ENCODE measurements around the gene MRPS18B. TPM values are rescaled to one million over a fixed set of nuclear protein-coding genes. Genes with fewer than 3 reads are reported as not detected.
A peak's percentile ranks its signal among the peaks of the same experiment; 100 is the strongest.

Gene MRPS18B
- total RNA-seq, 1 experiment from 2014 or later, result 48.8 TPM

GRCh38 chr6:30670760-30671527 is 53.3 kb downstream of the MRPS18B start:
- no peaks in the 10 kb centered on the region for H3K4me1 ChIP-seq
- H3K4me3 ChIP-seq, result no peak overlapping the region
- no peaks in the 10 kb centered on the region for H3K27me3 ChIP-seq
- H3K9me3 ChIP-seq (replicated peaks), result no peaks in the 10 kb centered on the region
- DNase-seq, result no peak
- H3K36me3 ChIP-seq, result peaks cover 11% of the 10 kb centered on the region; the same call in 1 of the 2 replicates
- no peak overlapping the region for H3K27ac ChIP-seq

GRCh38 chr6:30672445-30673253 is 55.0 kb downstream of the MRPS18B start, which contains the start of gene DHX16:
TSS of gene DHX16 (minus strand) at chr6:30673006. CDS start at chr6:30672841, 165 bp downstream.
- H3K4me1 ChIP-seq, result no peaks in the 10 kb centered on the region
- peak within 1 kb of the TSS; percentile 13; the same call in 1 of the 2 replicates for H3K27ac ChIP-seq
- no peaks in the 10 kb centered on the region for H3K9me3 ChIP-seq (replicated peaks)
- peak; percentile 94 to 97 for DNase-seq
- H3K36me3 ChIP-seq, result peaks cover 18% of the 10 kb centered on the region
- no peaks in the 10 kb centered on the region for H3K27me3 ChIP-seq
- H3K4me3 ChIP-seq, result peak within 1 kb of the TSS; percentile 80

Other genes starting within 250 kb of the MRPS18B start
- 24.6 and 26.0 TPM in 2 replicates for gene HLA-E, start 128.3 kb upstream of the MRPS18B start, total RNA-seq (2014; rRNA removed; shearing (Covaris generic))
- gene GNL1, start 61.4 kb upstream of the MRPS18B start, total RNA-seq (2014; rRNA removed; shearing (Covaris generic)), result 35.7 and 42.4 TPM in 2 replicates
- gene PRR3, start 60.5 kb upstream of the MRPS18B start, total RNA-seq (2014; rRNA removed; shearing (Covaris generic)), result 30.1 and 30.8 TPM in 2 replicates
- 68.0 and 74.7 TPM in 2 replicates for gene ABCF1, start 46.4 kb upstream of the MRPS18B start, total RNA-seq (2014; rRNA removed; shearing (Covaris generic))
- 93.7 and 120 TPM in 2 replicates for gene PPP1R10, start 597 bp upstream of the MRPS18B start, total RNA-seq (2014; rRNA removed; shearing (Covaris generic))
- gene ATAT1, start 9.0 kb downstream of the MRPS18B start, total RNA-seq (2014; rRNA removed; shearing (Covaris generic)), result 11.4 and 13.0 TPM in 2 replicates
- gene C6orf136, start 29.3 kb downstream of the MRPS18B start, total RNA-seq (2014; rRNA removed; shearing (Covaris generic)), result 9.1 and 10.0 TPM in 2 replicates
- gene DHX16, start 55.2 kb downstream of the MRPS18B start, total RNA-seq (2014; rRNA removed; shearing (Covaris generic)), result 26.5 and 29.0 TPM in 2 replicates
- 39.4 and 44.3 TPM in 2 replicates for gene PPP1R18, start 68.8 kb downstream of the MRPS18B start, total RNA-seq (2014; rRNA removed; shearing (Covaris generic))
- gene NRM, start 73.1 kb downstream of the MRPS18B start, total RNA-seq (2014; rRNA removed; shearing (Covaris generic)), result 25.0 and 29.6 TPM in 2 replicates
- 24.6 and 25.0 TPM in 2 replicates for gene MDC1, start 99.4 kb downstream of the MRPS18B start, total RNA-seq (2014; rRNA removed; shearing (Covaris generic))
- 1,652 and 1,704 TPM in 2 replicates for gene TUBB, start 102.5 kb downstream of the MRPS18B start, total RNA-seq (2014; rRNA removed; shearing (Covaris generic))
- 87.4 and 92.2 TPM in 2 replicates for gene FLOT1, start 124.8 kb downstream of the MRPS18B start, total RNA-seq (2014; rRNA removed; shearing (Covaris generic))
- gene IER3, start 126.7 kb downstream of the MRPS18B start, total RNA-seq (2014; rRNA removed; shearing (Covaris generic)), result 19.9 and 22.1 TPM in 2 replicates

All from SJCRH30 (cell line).